H9 (cell line): Measurements from ENCODE around the gene NPTX1. TPM values are rescaled to one million over a fixed set of nuclear protein-coding genes. Genes with fewer than 3 reads are reported as not detected.

Experiments used
- DNase-seq: peaks from one replicate; pipeline ENCODE4 v3.0.0-alpha.2; 2017
- H2AFZ ChIP-seq: one replicate; pipeline ENCODE4 v1.6.1; 2013; ENCODE audit warnings: mild to moderate bottlenecking, low read length, control low read depth, moderate library complexity
- H2AK5ac ChIP-seq: 2 replicates; pipeline ENCODE4 v1.6.1; 2013; ENCODE audit warnings: low read length, control low read depth, mixed read lengths; ENCODE audit not compliant: insufficient read length
- H2BK120ac ChIP-seq: one replicate; pipeline ENCODE4 v1.6.1; 2013; ENCODE audit warnings: low read depth, mild to moderate bottlenecking, low read length, control low read depth, inconsistent platforms; ENCODE audit not compliant: poor library complexity, severe bottlenecking
- H2BK12ac ChIP-seq: 2 replicates; pipeline ENCODE4 v1.6.1; 2013; ENCODE audit warnings: low read length, control low read depth, mixed read lengths, low read depth; ENCODE audit not compliant: insufficient read length
- H2BK15ac ChIP-seq: 2 replicates; pipeline ENCODE4 v1.6.1; 2013; ENCODE audit warnings: low read depth, low read length, control low read depth
- H2BK20ac ChIP-seq: one replicate; pipeline ENCODE4 v1.6.1; 2013; ENCODE audit warnings: low read depth, mild to moderate bottlenecking, low read length, control low read depth, inconsistent platforms; ENCODE audit not compliant: poor library complexity, severe bottlenecking
- H2BK5ac ChIP-seq: 2 replicates; pipeline ENCODE4 v1.6.1; 2013; ENCODE audit warnings: low read length, control low read depth, mixed read lengths; ENCODE audit not compliant: insufficient read length
- H3K14ac ChIP-seq: 2 replicates; pipeline ENCODE4 v1.6.1; 2013; ENCODE audit warnings: low read length, control low read depth; ENCODE audit not compliant: insufficient read depth
- H3K18ac ChIP-seq: 2 replicates; pipeline ENCODE4 v1.6.1; 2013; ENCODE audit warnings: low read depth, mild to moderate bottlenecking, mixed read lengths, low read length, control low read depth; ENCODE audit not compliant: insufficient read length
- H3K23ac ChIP-seq: 2 replicates; pipeline ENCODE4 v1.6.1; 2013; ENCODE audit warnings: low read length, control low read depth, mixed read lengths, low read depth; ENCODE audit not compliant: insufficient read length
- H3K23me2 ChIP-seq: 2 replicates; pipeline ENCODE4 v1.6.1; 2013; ENCODE audit warnings: low read depth, mild to moderate bottlenecking, mixed read lengths, low read length, control low read depth; ENCODE audit not compliant: insufficient read length, poor library complexity, severe bottlenecking
- H3K27ac ChIP-seq: 2 replicates; pipeline ENCODE4 v1.5.1; 2013; ENCODE audit warnings: low read length, control low read depth, mixed read lengths, low read depth; ENCODE audit not compliant: insufficient read length
- H3K27me3 ChIP-seq: 2 replicates; pipeline ENCODE4 v1.6.1; 2013; ENCODE audit warnings: low read length, control low read depth, inconsistent platforms; ENCODE audit not compliant: insufficient read depth
- H3K4ac ChIP-seq: 2 replicates; pipeline ENCODE4 v1.6.1; 2013; ENCODE audit warnings: low read depth, mild to moderate bottlenecking, control low read depth, inconsistent platforms, low read length, moderate library complexity
- H3K4me1 ChIP-seq: 2 replicates; pipeline ENCODE4 v1.6.1; 2013; ENCODE audit warnings: low read length, control low read depth, inconsistent platforms; ENCODE audit not compliant: insufficient read depth
- H3K4me2 ChIP-seq: 2 replicates; pipeline ENCODE4 v1.6.1; 2013; ENCODE audit warnings: low read length, control low read depth, mixed read lengths; ENCODE audit not compliant: insufficient read length, insufficient read depth
- H3K56ac ChIP-seq: 2 replicates; pipeline ENCODE4 v1.6.1; 2013; ENCODE audit warnings: low read depth, mild to moderate bottlenecking, mixed read lengths, low read length, control low read depth; ENCODE audit not compliant: insufficient read length
- H3K79me1 ChIP-seq: 2 replicates; pipeline ENCODE4 v1.6.1; 2013; ENCODE audit warnings: low read depth, mild to moderate bottlenecking, moderate library complexity, low read length, control low read depth, inconsistent platforms; ENCODE audit not compliant: insufficient read depth, poor library complexity, severe bottlenecking
- H3K79me2 ChIP-seq: 2 replicates; pipeline ENCODE4 v1.6.1; 2013; ENCODE audit warnings: low read length, control low read depth, inconsistent platforms; ENCODE audit not compliant: insufficient read depth
- H3K9ac ChIP-seq: 2 replicates; pipeline ENCODE4 v1.6.1; 2013; ENCODE audit warnings: low read length, control low read depth, mixed read lengths; ENCODE audit not compliant: insufficient read length; ENCODE audit errors: extremely low read depth
- H3K9me3 ChIP-seq: one replicate; pipeline ENCODE4 v1.6.1; 2013; ENCODE audit warnings: low read depth, low read length, inconsistent platforms; ENCODE audit not compliant: control insufficient read depth
- H3T11ph ChIP-seq: one replicate; pipeline ENCODE4 v1.6.1; 2013; ENCODE audit warnings: mild to moderate bottlenecking, low read length, control low read depth, inconsistent platforms
- H4K20me1 ChIP-seq: one replicate; pipeline ENCODE4 v1.6.1; 2013; ENCODE audit not compliant: control insufficient read depth, insufficient read length, insufficient read depth
- H4K5ac ChIP-seq: 2 replicates; pipeline ENCODE4 v1.6.1; 2013; ENCODE audit warnings: low read depth, mild to moderate bottlenecking, mixed read lengths, low read length, control low read depth; ENCODE audit not compliant: insufficient read length
- H4K8ac ChIP-seq: replicated peaks from 2 replicates; pipeline ENCODE4 v1.6.1; 2013; ENCODE audit warnings: low read length, control low read depth, mixed read lengths, low read depth; ENCODE audit not compliant: insufficient read length
- H4K91ac ChIP-seq: 2 replicates; pipeline ENCODE4 v1.6.1; 2013; ENCODE audit warnings: low read depth, mild to moderate bottlenecking, moderate library complexity, mixed read lengths, low read length, control low read depth; ENCODE audit not compliant: insufficient read length
- H3K27ac Mint-ChIP-seq, 3 experiments: 2 replicates in 2 of 3; 3 replicates in 1 of 3; pipeline ENCODE4 v1.8.0; 2020 to 2021; ENCODE audit warnings: mixed read lengths in 3 of 3, mild to moderate bottlenecking in 1 of 3, moderate library complexity in 1 of 3
- H3K27me3 Mint-ChIP-seq: 2 replicates; pipeline ENCODE4 v1.8.0; 2021; ENCODE audit warnings: low read depth, mild to moderate bottlenecking, moderate library complexity, mixed read lengths
- H3K36me3 Mint-ChIP-seq, 3 experiments: 2 replicates in 2 of 3; 3 replicates in 1 of 3; pipeline ENCODE4 v1.8.0; 2020 to 2021; ENCODE audit warnings: low read depth in 3 of 3, mixed read lengths in 3 of 3; ENCODE audit not compliant: insufficient read depth in 1 of 3
- H3K4me1 Mint-ChIP-seq, 2 experiments: 2 replicates each; pipeline ENCODE4 v1.8.0; 2020; ENCODE audit warnings: mixed read lengths in 2 of 2
- H3K4me3 Mint-ChIP-seq, 2 experiments: 2 replicates in 1 of 2; 3 replicates in 1 of 2; pipeline ENCODE4 v1.8.0; 2020 to 2021; ENCODE audit warnings: mild to moderate bottlenecking in 2 of 2, mixed read lengths in 2 of 2, moderate library complexity in 1 of 2
- H3K9me3 Mint-ChIP-seq, 2 experiments: 2 replicates in 1 of 2; 3 replicates in 1 of 2; pipeline ENCODE4 v1.8.0; 2020; ENCODE audit warnings: mild to moderate bottlenecking in 2 of 2, mixed read lengths in 2 of 2, moderate library complexity in 1 of 2
- CTCF ChIP-seq: fragments of 200-600 bp; sonication (generic); conservative IDR thresholded peaks from 3 replicates; pipeline ENCODE4 v1.8.0; 2021; ENCODE audit warnings: antibody characterized with exemption, mild to moderate bottlenecking
- WGBS: extraction: QIAGEN DNeasy Blood & Tissue Kit; methylation state at CpG from one replicate; pipeline ENCODE4 v1.1.7; 2013; ENCODE audit warnings: missing lambda C conversion rate, low lambda C conversion rate, mixed read lengths; ENCODE audit not compliant: insufficient read length; ENCODE audit errors: extremely low coverage; 5-methylcytosine and 5-hydroxymethylcytosine counted together
- total RNA-seq: library from RNA; stranded (reverse); gene quantifications from 2 replicates; pipeline ENCODE4 v1.2.1, GENCODE V29; 2021

NPTX1 gene
- total RNA-seq, 1 experiment from 2014 or later, result 20.5 TPM

GRCh38 chr17:80428796-80429195, 47.6 kb downstream of the NPTX1 start:
- Histone ChIP-seq H3K27me3 (no peaks in the 10 kb centered on the region), H2BK15ac (no peak overlapping the region), H3K9ac (no peak overlapping the region), H3K23ac (no peak overlapping the region), H2BK12ac (no peak overlapping the region), H2BK5ac (no peak overlapping the region), H3K14ac (no peak overlapping the region), H3K27ac (no peak overlapping the region), H3K79me1 (no peaks in the 10 kb centered on the region), H2BK20ac (no peak overlapping the region), H3K9me3 (no peaks in the 10 kb centered on the region), H3K4ac (no peak overlapping the region), H4K20me1 (no peaks in the 10 kb centered on the region), H3K56ac (no peak overlapping the region), H4K5ac (no peak overlapping the region), H2AFZ (no peak overlapping the region), H4K91ac (no peak overlapping the region), H2BK120ac (no peak overlapping the region), H3K4me2 (no peak overlapping the region), H3K4me1 (no peaks in the 10 kb centered on the region), H3K23me2 (no peaks in the 10 kb centered on the region), H3K18ac (no peak overlapping the region), H4K8ac (no peak overlapping the region), H3K79me2 (no peaks in the 10 kb centered on the region), H2AK5ac (no peak overlapping the region), H3T11ph (no peak overlapping the region)
- DNase-seq, result no peak
- H3K36me3 Mint-ChIP-seq, result no peaks in the 10 kb centered on the region
- no peak overlapping the region for H3K4me3 Mint-ChIP-seq
- no CpG with 5 or more reads among the region's 11 CpGs for WGBS
- H3K27me3 Mint-ChIP-seq, result peaks cover 6% of the 10 kb centered on the region
- no peaks in the 10 kb centered on the region for H3K9me3 Mint-ChIP-seq
- no peak for TF ChIP-seq CTCF
- H3K4me1 Mint-ChIP-seq, result peaks cover 4 to 10% of the 10 kb centered on the region in 2 experiments
- H3K27ac Mint-ChIP-seq, result no peak overlapping the region; a peak in 1 of 7 replicates
